Vagina (tissue), 2 donors: ENCODE data around the gene GALNT17. TPM values are rescaled to one million over a fixed set of nuclear protein-coding genes. Genes with fewer than 3 reads are reported as not detected.

Experiments
- DNase-seq, 2 donors: peaks; one replicate each; pipeline ENCODE4 v3.0.0-alpha.2; 2017; ENCODE audit errors: extremely low spot score in 2 of 2
- H3K27ac ChIP-seq: fragments of 200-600 bp; sonication (generic); one replicate; pipeline ENCODE4 v1.5.1; 2019
- H3K27me3 ChIP-seq: fragments of 200-600 bp; sonication (generic); one replicate; pipeline ENCODE4 v1.5.1; 2019
- H3K36me3 ChIP-seq, 2 donors: fragments of 200-600 bp; sonication (generic); one replicate each; pipeline ENCODE4 v1.5.1; 2017 to 2019
- H3K4me1 ChIP-seq: fragments of 200-600 bp; sonication (generic); one replicate; pipeline ENCODE4 v1.5.1; 2019
- H3K4me3 ChIP-seq, 2 donors: fragments of 200-600 bp; sonication (generic); 1 replicate in 1 of 2; 2 replicates in 1 of 2; pipeline ENCODE4 v1.5.1; 2016 to 2019
- H3K9me3 ChIP-seq: fragments of 200-600 bp; sonication (generic); one replicate; pipeline ENCODE4 v1.5.1; 2019
- POLR2A ChIP-seq, 2 donors: fragments of 450-650 bp; IDR thresholded peaks; one replicate each; pipeline ENCODE4 v1.6.1; 2017; ENCODE audit warnings: antibody characterized with exemption in 2 of 2, mild to moderate bottlenecking in 2 of 2, moderate library complexity in 2 of 2
- POLR2AphosphoS5 ChIP-seq, 2 donors: sonication (generic); formaldehyde crosslinking; IDR thresholded peaks; one replicate each; pipeline ENCODE4 v1.9.0; 2017; ENCODE audit warnings: antibody characterized with exemption in 2 of 2, mild to moderate bottlenecking in 2 of 2, low read depth in 1 of 2; ENCODE audit not compliant: insufficient read depth in 1 of 2
- intact Hi-C: fragments of 100-400 bp; cut with DNase I; formaldehyde crosslinking; loops from one replicate; pipeline ENCODE4 v1.15.1; 2023
- total RNA-seq: library from RNA; depleted of rRNA; stranded (reverse); fragments of >200 nt; gene quantifications from one replicate; pipeline ENCODE4 v1.2.3, GENCODE V29; 2016
- TF ChIP-seq, protein P1 (sequence below), 3 experiments: fragments of 450-650 bp in 2 of 3; fragments of 200-600 bp in 1 of 3; sonication (generic) in 1 of 3; IDR thresholded peaks; one replicate each; pipeline ENCODE4 v1.5.1; 2017 to 2019; ENCODE audit warnings: antibody characterized with exemption in 3 of 3, mild to moderate bottlenecking in 2 of 3, moderate library complexity in 2 of 3

Gene GALNT17
- total RNA-seq, 1 donor from 2014 or later = 3.9 TPM

- no peaks in the 10 kb centered on the region for H3K27me3 ChIP-seq
- no peaks in the 10 kb centered on the region for H3K4me1 ChIP-seq
- intact Hi-C loops = no loop called here
- no peaks in the 10 kb centered on the region for H3K9me3 ChIP-seq
- TF ChIP-seq, protein P1, sequence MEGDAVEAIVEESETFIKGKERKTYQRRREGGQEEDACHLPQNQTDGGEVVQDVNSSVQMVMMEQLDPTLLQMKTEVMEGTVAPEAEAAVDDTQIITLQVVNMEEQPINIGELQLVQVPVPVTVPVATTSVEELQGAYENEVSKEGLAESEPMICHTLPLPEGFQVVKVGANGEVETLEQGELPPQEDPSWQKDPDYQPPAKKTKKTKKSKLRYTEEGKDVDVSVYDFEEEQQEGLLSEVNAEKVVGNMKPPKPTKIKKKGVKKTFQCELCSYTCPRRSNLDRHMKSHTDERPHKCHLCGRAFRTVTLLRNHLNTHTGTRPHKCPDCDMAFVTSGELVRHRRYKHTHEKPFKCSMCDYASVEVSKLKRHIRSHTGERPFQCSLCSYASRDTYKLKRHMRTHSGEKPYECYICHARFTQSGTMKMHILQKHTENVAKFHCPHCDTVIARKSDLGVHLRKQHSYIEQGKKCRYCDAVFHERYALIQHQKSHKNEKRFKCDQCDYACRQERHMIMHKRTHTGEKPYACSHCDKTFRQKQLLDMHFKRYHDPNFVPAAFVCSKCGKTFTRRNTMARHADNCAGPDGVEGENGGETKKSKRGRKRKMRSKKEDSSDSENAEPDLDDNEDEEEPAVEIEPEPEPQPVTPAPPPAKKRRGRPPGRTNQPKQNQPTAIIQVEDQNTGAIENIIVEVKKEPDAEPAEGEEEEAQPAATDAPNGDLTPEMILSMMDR (IDR thresholded peaks at IDR 0.05) = no peak
- TF ChIP-seq POLR2AphosphoS5 (IDR thresholded peaks at IDR 0.05; ENCODE audit: insufficient read depth in 1 of 2, low read depth in 1 of 2) = no peak
- no peak for TF ChIP-seq POLR2A (IDR thresholded peaks at IDR 0.05)
- no peak overlapping the region for H3K27ac ChIP-seq
- DNase-seq = peak in 1 of 2 donors; percentile 92
- no peak overlapping the region for H3K4me3 ChIP-seq
- H3K36me3 ChIP-seq = no peaks in the 10 kb centered on the region
Measured at GRCh38 chr7:71486856-71487628, 355.1 kb downstream of the GALNT17 start.

GRCh38 chr7:71488308-71488707 lies 356.4 kb downstream of the GALNT17 start:
- DNase-seq = no peak
- no peaks in the 10 kb centered on the region for H3K9me3 ChIP-seq
- H3K4me1 ChIP-seq = no peaks in the 10 kb centered on the region
- H3K27ac ChIP-seq = no peak overlapping the region
- intact Hi-C loops = no loop called here
- no peaks in the 10 kb centered on the region for H3K36me3 ChIP-seq
- no peaks in the 10 kb centered on the region for H3K27me3 ChIP-seq
- TF ChIP-seq POLR2A (IDR thresholded peaks at IDR 0.05) (no peak), POLR2AphosphoS5 (IDR thresholded peaks at IDR 0.05; ENCODE audit: insufficient read depth in 1 of 2, low read depth in 1 of 2) (no peak)
- TF ChIP-seq, protein P1 (IDR thresholded peaks at IDR 0.05) = no peak
- no peak overlapping the region for H3K4me3 ChIP-seq

DNA sequence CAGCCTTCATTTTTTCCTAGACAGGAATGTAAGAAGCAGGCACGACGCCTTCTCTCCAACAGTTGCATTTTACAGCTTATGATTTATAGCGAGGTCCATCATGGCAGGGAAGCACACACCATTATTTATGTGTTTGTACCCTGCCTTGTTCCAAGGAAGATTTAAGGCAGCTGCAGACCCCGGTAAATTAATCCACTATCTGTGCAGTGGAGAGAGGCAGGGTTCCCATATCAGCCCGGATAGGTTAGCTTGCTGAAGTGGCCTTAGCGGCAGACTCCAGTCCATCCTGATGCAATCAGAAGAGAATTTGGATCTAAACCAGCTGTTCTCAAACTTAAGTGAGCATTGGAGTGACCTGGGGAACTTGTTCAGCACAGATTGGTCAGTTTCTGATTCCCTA lies 359.4 kb downstream of the GALNT17 start:
- H3K4me3 ChIP-seq = no peak overlapping the region
- H3K4me1 ChIP-seq = no peaks in the 10 kb centered on the region
- H3K27me3 ChIP-seq = no peaks in the 10 kb centered on the region
- no peak overlapping the region for H3K27ac ChIP-seq
- no peaks in the 10 kb centered on the region for H3K36me3 ChIP-seq
- intact Hi-C loops = no loop called here
- DNase-seq = no peak
- TF ChIP-seq POLR2AphosphoS5 (IDR thresholded peaks at IDR 0.05; ENCODE audit: insufficient read depth in 1 of 2, low read depth in 1 of 2) (no peak), POLR2A (IDR thresholded peaks at IDR 0.05) (no peak)
- TF ChIP-seq, protein P1 (IDR thresholded peaks at IDR 0.05) = no peak
- H3K9me3 ChIP-seq = no peaks in the 10 kb centered on the region

GRCh38 chr7:71495828-71496227 lies 363.9 kb downstream of the GALNT17 start:
- no peak overlapping the region for H3K27ac ChIP-seq
- no peak for DNase-seq
- peaks cover 8% of the 10 kb centered on the region for H3K4me1 ChIP-seq
- H3K36me3 ChIP-seq = no peaks in the 10 kb centered on the region
- intact Hi-C loops = no loop called here
- TF ChIP-seq, protein P1 (IDR thresholded peaks at IDR 0.05) = no peak
- TF ChIP-seq POLR2AphosphoS5 (IDR thresholded peaks at IDR 0.05; ENCODE audit: insufficient read depth in 1 of 2, low read depth in 1 of 2) (no peak), POLR2A (IDR thresholded peaks at IDR 0.05) (no peak)
- no peaks in the 10 kb centered on the region for H3K9me3 ChIP-seq
- no peak overlapping the region for H3K4me3 ChIP-seq
- H3K27me3 ChIP-seq = no peaks in the 10 kb centered on the region

DNA sequence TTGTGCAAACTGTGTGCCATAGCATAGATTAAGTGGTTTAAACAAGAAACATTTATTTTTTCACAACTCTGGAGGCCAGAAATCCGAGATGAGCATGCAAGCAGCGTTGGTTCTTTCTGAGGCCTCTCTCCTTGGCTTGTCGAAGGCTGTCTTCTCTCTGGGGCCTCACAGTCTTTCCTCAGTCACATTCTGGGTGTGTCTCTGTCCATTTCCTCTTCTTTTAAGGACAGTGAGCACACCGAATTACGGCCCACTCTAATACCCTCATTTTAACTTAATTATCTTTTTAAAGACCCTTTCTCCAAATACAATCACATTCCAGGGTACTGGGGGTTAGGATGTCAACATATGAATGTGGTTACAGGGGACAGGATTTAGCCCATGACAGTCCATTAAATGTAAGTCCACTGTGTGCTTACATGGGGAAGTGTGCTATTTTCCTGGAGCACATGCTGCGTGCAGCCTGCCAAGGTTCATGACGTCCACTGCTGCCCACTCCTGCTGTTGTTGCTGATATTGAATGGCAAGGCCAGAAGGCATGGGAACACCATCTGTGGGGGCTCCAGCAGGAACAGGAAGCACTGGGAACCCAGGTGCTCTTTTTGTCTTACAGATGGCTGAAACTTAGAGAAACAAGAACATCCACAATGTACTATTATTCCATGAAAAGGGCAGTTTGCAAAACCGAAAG lies 365.5 kb downstream of the GALNT17 start:
- no peaks in the 10 kb centered on the region for H3K9me3 ChIP-seq
- intact Hi-C loops = no loop called here

More for the DNA sequence above, 365.5 kb downstream of the GALNT17 start:
- no peak for TF ChIP-seq POLR2AphosphoS5 (IDR thresholded peaks at IDR 0.05; ENCODE audit: insufficient read depth in 1 of 2, low read depth in 1 of 2)
- TF ChIP-seq, protein P1 (IDR thresholded peaks at IDR 0.05) = no peak
- TF ChIP-seq POLR2A (IDR thresholded peaks at IDR 0.05) = no peak
- Histone ChIP-seq H3K27me3 (no peaks in the 10 kb centered on the region), H3K36me3 (no peaks in the 10 kb centered on the region), H3K4me1 (peaks cover 8% of the 10 kb centered on the region), H3K27ac (no peak overlapping the region), H3K4me3 (no peak overlapping the region)
- DNase-seq = no peak
